ENCODE data around the gene CKAP4. TPM values are rescaled to one million over a fixed set of nuclear protein-coding genes. Genes with fewer than 3 reads are reported as not detected.

The CKAP4 gene
- total and polyA plus RNA-seq, 4 donors = 13.1 to 28.0 (median 25.2) TPM

- TF ChIP-seq MAX (IDR thresholded peaks at IDR 0.05) = no peak
- no peak for TF ChIP-seq JUND (IDR thresholded peaks at IDR 0.05)
- TF ChIP-seq RXRA (IDR thresholded peaks at IDR 0.05) = no peak
- no peak for TF ChIP-seq GABPA (IDR thresholded peaks at IDR 0.05 in 1 of 2, conservative IDR thresholded peaks at IDR 0.05 in 1 of 2)
- TF ChIP-seq SP1 (IDR thresholded peaks at IDR 0.05) = no peak
- no peak for TF ChIP-seq YY1 (IDR thresholded peaks at IDR 0.05)
- TF ChIP-seq HNF4G (IDR thresholded peaks at IDR 0.05) = no peak
Observed at GRCh38 chr12:106255493-106255892, 7.7 kb upstream of the CKAP4 start (continued).

DNA sequence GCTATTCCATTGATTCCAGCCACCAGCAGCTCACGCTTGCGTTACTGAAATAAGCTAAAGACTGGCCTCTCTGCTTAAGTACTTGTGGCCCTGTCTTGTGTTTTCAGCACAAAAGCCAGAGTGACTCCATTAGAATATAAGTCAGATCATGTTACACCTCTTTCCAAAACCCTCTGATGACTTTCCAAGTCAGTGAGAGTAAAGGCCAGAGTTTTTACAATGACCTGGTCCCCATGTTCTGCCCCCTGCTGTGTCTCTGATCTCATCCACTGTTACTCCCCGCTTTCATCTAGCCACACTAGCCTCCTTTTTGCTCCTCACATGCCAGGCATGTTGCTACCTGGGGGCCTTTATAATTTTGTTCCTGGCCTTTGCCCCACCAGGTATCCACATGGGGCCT, 6.9 kb upstream of the CKAP4 start:
- DNase-seq (ENCODE audit: low spot score) = no peak
- WGBS = 95% methylated on average over 3 of the region's 3 CpGs
- no peak overlapping the region for H3K27ac ChIP-seq (ENCODE audit: low read depth in 1 of 2, low read length in 2 of 2)
- H3K27me3 ChIP-seq (ENCODE audit: control insufficient read depth in 4 of 4, insufficient read depth in 4 of 4, low read length in 3 of 4) = no peaks in the 10 kb centered on the region
- H3K9ac ChIP-seq (ENCODE audit: low read depth in 1 of 2, low read length in 2 of 2) = no peak overlapping the region
- no peak for TF ChIP-seq FOXA1 (IDR thresholded peaks at IDR 0.05)
- TF ChIP-seq, protein P1, sequence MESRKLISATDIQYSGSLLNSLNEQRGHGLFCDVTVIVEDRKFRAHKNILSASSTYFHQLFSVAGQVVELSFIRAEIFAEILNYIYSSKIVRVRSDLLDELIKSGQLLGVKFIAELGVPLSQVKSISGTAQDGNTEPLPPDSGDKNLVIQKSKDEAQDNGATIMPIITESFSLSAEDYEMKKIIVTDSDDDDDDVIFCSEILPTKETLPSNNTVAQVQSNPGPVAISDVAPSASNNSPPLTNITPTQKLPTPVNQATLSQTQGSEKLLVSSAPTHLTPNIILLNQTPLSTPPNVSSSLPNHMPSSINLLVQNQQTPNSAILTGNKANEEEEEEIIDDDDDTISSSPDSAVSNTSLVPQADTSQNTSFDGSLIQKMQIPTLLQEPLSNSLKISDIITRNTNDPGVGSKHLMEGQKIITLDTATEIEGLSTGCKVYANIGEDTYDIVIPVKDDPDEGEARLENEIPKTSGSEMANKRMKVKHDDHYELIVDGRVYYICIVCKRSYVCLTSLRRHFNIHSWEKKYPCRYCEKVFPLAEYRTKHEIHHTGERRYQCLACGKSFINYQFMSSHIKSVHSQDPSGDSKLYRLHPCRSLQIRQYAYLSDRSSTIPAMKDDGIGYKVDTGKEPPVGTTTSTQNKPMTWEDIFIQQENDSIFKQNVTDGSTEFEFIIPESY (IDR thresholded peaks at IDR 0.05) = no peak
- TF ChIP-seq MAX (IDR thresholded peaks at IDR 0.05) = no peak
- no peak for TF ChIP-seq JUND (IDR thresholded peaks at IDR 0.05)
- TF ChIP-seq EGR1 (IDR thresholded peaks at IDR 0.05; ENCODE audit: low read depth in 2 of 2) = no peak
- TF ChIP-seq SP1 (IDR thresholded peaks at IDR 0.05) = no peak
- no peak for TF ChIP-seq RXRA (IDR thresholded peaks at IDR 0.05)
- no peak for TF ChIP-seq FOXA2 (IDR thresholded peaks at IDR 0.05)
- TF ChIP-seq NR2F2 (IDR thresholded peaks at IDR 0.05) = no peak
- no peaks in the 10 kb centered on the region for H3K4me1 ChIP-seq (ENCODE audit: control insufficient read depth in 4 of 4, insufficient read depth in 4 of 4, low read length in 3 of 4)
- H3K9me3 ChIP-seq (ENCODE audit: control insufficient read depth in 4 of 4, low read length in 3 of 4) = no peaks in the 10 kb centered on the region
- no peaks in the 10 kb centered on the region for H3K36me3 ChIP-seq (ENCODE audit: control insufficient read depth in 4 of 4, insufficient read depth in 3 of 4, low read depth in 1 of 4, low read length in 3 of 4)
- H3K4me3 ChIP-seq (ENCODE audit: low read depth in 1 of 3, low read length in 3 of 3) = no peak overlapping the region

DNA sequence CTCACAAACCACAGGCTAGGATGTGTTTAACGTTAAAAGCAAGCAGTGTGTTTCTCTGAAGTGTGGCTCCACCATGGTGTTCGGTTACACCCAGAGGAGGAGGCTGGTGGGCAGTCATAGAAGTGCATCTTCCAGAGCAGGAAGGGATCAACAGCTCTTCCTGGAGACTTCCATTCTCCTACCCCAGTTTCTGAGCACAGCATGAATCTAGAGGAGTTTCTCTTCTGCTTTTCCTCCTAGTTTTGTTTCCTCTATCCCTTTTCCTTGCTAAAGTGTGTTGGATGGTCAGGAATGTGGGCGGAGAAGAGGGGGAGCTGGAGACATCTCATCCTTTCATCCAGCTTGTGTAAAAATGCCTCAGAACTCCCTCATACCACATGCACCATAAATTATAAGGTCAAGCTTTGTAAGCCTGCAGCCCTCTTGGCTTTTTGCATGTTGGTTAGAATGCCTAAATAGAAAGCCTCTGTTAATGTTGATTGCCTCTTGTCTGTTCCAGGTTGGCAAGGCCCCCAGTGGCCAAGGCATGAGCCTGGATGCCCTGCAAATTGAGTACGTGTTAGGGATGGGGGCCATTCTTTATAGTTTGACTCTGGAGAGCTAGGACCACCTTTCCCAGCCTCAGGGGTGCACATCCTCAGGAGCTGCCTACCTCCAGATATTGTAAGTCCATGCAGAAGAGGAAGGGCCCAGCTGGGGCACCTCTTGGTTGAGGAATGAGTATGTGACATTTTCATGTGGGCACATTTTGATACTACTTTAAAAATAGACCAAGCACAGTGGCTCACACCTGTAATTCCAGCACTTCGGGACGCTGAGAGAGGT, 4.0 kb upstream of the CKAP4 start:
- no peaks in the 10 kb centered on the region for H3K36me3 ChIP-seq (ENCODE audit: control insufficient read depth in 4 of 4, insufficient read depth in 3 of 4, low read depth in 1 of 4, low read length in 3 of 4)
- no peaks in the 10 kb centered on the region for H3K9me3 ChIP-seq (ENCODE audit: control insufficient read depth in 4 of 4, low read length in 3 of 4)
- H3K9ac ChIP-seq (ENCODE audit: low read depth in 1 of 2, low read length in 2 of 2) = no peak overlapping the region
- peaks cover 0 to 12% (median 3%) of the 10 kb centered on the region in 4 donors for H3K4me1 ChIP-seq (ENCODE audit: control insufficient read depth in 4 of 4, insufficient read depth in 4 of 4, low read length in 3 of 4)
- H3K27ac ChIP-seq (ENCODE audit: low read depth in 1 of 2, low read length in 2 of 2) = no peak overlapping the region
- no peak for DNase-seq (ENCODE audit: low spot score)
- H3K27me3 ChIP-seq (ENCODE audit: control insufficient read depth in 4 of 4, insufficient read depth in 4 of 4, low read length in 3 of 4) = no peaks in the 10 kb centered on the region
- WGBS = 89% methylated on average over 6 of the region's 6 CpGs
- H3K4me3 ChIP-seq (ENCODE audit: low read depth in 1 of 3, low read length in 3 of 3) = no peak overlapping the region
- TF ChIP-seq SP1 (IDR thresholded peaks at IDR 0.05) (no peak), MAX (IDR thresholded peaks at IDR 0.05) (no peak), FOXA1 (IDR thresholded peaks at IDR 0.05) (no peak), REST (IDR thresholded peaks at IDR 0.05) (no peak), FOXA2 (IDR thresholded peaks at IDR 0.05) (no peak), NR2F2 (IDR thresholded peaks at IDR 0.05) (no peak), EGR1 (IDR thresholded peaks at IDR 0.05; ENCODE audit: low read depth in 2 of 2) (no peak), HNF4G (IDR thresholded peaks at IDR 0.05) (no peak), HNF4A (conservative IDR thresholded peaks at IDR 0.05) (no peak), TAF1 (conservative IDR thresholded peaks at IDR 0.05) (no peak), YY1 (IDR thresholded peaks at IDR 0.05) (no peak), RXRA (IDR thresholded peaks at IDR 0.05) (no peak), RAD21 (IDR thresholded peaks at IDR 0.05) (no peak), GABPA (IDR thresholded peaks at IDR 0.05 in 1 of 2, conservative IDR thresholded peaks at IDR 0.05 in 1 of 2) (no peak)
- TF ChIP-seq, protein P1 (IDR thresholded peaks at IDR 0.05) = no peak
- TF ChIP-seq, protein P2, sequence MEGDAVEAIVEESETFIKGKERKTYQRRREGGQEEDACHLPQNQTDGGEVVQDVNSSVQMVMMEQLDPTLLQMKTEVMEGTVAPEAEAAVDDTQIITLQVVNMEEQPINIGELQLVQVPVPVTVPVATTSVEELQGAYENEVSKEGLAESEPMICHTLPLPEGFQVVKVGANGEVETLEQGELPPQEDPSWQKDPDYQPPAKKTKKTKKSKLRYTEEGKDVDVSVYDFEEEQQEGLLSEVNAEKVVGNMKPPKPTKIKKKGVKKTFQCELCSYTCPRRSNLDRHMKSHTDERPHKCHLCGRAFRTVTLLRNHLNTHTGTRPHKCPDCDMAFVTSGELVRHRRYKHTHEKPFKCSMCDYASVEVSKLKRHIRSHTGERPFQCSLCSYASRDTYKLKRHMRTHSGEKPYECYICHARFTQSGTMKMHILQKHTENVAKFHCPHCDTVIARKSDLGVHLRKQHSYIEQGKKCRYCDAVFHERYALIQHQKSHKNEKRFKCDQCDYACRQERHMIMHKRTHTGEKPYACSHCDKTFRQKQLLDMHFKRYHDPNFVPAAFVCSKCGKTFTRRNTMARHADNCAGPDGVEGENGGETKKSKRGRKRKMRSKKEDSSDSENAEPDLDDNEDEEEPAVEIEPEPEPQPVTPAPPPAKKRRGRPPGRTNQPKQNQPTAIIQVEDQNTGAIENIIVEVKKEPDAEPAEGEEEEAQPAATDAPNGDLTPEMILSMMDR (IDR thresholded peaks at IDR 0.05; ENCODE audit: low read depth, low read length, missing input control) = no peak
